ENCODE measurements around the gene MBD3L2B.
"Not testable (repeated sequence)": the region's sequence is repeated elsewhere in the genome, so short reads cannot be mapped to it uniquely, and the experiment has no call there.

MBD3L2B gene

DNA sequence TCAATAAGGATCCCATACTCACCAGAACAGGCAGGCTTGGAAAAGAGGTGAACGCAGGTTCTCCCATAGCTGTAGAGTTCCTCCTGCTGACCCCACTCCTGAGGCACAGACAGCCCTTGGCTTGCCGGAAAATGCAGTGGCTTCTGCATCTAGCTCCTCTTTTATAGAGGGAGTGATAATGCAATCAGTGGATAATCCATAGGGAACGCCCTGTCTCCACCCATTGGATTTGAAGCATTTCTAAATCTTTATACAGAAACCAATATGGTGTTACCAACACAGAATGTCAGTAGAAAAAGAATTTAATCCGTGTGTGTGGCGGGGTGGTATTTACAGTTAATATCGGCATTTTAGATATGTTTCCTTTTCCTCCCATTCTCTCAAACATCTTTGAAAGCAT, at the start of gene MBD3L2B:
MBD3L2B (minus strand) TSS at position 101 of the 400 bp plus-strand sequence; CDS start at position 67, 34 bp downstream.
- in situ Hi-C loops (cut with HindIII; ENCODE audit: low sequenced_read_pairs): not testable (repeated sequence)

DNA sequence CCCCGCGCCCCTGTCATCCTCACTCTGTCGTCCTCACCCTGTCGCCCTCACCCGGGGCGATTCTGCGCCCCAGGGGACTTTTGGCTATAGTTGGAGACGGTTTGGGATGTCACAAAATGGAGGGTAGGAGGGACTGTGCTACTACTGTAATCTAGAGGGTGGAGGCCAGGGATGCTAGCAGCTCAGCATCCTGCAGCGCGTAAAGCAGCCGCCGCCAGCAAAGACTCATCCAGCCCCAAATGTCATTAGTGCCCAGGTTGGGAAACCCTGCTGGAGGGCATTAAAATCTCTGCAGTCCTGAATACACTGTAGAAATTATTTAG, 48.6 kb upstream of the MBD3L2B start:
- in situ Hi-C loops (cut with HindIII; ENCODE audit: low sequenced_read_pairs): no loop called here

DNA sequence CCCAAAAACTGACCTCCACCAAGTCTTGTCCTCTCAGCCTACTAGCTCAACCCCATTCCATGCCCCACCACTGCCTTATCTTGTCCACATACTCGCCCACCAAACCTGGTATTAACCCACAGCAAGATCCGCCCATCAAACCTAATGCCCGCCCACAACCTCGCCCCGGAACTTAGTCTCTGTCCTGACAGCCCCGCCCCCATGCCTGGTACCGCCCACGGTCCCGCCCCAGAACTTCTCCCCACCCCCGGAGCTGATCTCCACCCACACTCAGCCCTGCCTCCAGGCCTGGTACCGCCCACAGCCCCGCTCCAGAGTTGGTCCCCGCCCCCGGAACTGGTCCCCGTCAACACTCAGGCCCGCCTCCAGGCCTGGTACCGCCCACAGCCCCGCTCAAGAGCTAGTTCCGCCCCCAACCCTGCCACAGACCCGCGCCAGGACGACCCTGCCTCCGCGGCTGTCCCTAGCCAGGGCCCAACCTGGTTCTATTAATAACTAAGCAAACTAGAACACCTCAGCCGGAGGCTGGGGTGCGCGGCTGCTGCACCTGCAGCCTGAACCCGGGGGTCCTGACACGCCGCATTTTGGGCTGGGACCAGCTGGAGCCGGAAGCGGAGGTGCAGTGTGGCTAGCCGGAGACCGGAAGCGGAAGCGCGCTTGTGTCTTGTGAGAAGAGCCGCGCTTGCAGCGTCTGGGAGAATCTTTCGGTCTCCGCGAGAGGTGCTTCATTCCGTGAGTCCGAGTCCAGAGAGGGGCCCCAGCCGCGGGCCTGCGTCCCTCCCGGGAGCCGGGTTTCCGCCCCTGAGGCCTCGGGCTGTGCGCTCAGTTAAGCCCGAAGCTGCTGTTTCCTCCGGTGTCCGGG, 48.0 kb upstream of the MBD3L2B start, which contains the start of gene ZNF557:
ZNF557 (plus strand) TSS at position 662 of the 862 bp plus-strand sequence. CDS start 5,372 bp downstream, outside the sequence.
- in situ Hi-C loops (cut with HindIII; ENCODE audit: low sequenced_read_pairs): no loop called here

DNA sequence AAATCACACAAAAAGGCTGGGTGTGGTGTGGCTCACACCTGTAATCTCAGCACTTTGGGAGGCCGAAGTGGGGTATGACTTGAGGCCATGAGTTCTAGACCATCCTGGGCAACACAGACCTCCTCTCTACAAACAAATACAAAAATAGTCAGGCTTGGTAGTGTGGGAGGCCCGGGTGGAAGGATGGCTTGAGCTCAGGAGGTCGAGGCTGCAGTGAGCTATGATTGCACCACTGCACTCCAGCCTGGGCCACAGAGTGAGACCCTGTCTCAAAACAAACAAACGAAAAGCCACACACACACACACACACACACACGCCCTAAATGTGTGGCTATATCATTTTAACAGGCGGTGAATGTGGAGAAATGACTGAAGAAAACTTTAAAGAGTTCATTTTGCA, 47.4 kb upstream of the MBD3L2B start:
- in situ Hi-C loops (cut with HindIII; ENCODE audit: low sequenced_read_pairs): no loop called here

DNA sequence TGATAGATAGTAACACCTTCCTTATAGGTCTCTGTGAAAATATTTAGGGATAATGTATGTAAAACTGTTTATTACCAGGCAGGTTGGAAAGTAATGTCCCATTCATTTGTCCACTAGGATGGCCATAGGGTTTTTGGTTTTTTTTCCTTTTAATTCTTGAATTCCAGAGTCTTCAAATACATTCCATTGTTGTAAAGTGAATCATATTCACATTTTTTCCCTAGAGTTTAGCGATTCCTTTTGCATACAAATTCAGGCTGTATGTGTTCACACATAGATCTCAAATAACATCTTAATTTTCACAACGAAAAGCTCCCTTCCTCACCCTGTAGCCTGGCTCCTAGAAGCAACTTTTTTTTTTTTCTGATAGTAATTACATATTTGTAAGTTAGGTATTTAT, 46.5 kb upstream of the MBD3L2B start:
- in situ Hi-C loops (cut with HindIII; ENCODE audit: low sequenced_read_pairs): no loop called here

DNA sequence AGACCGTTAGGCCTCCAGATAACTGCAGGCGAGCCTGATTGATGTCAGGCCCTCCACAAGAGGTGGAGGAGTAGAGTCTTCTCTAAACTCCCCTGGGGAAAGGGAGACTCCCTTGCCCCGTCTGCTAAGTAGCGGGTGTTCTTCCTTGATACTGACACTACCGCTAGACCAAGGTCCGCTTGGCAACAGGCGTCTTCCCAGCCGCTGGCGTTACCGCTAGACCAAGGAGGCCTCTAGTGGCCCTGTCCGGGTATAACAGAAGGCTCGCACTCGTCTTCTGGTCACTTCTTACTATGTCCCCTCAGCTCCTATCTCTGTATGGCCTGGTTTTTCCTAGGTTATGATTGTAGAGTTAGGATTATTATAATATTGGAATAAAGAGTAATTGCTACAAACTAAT, 45.9 kb upstream of the MBD3L2B start:
- in situ Hi-C loops (cut with HindIII; ENCODE audit: low sequenced_read_pairs): not testable (repeated sequence)

DNA sequence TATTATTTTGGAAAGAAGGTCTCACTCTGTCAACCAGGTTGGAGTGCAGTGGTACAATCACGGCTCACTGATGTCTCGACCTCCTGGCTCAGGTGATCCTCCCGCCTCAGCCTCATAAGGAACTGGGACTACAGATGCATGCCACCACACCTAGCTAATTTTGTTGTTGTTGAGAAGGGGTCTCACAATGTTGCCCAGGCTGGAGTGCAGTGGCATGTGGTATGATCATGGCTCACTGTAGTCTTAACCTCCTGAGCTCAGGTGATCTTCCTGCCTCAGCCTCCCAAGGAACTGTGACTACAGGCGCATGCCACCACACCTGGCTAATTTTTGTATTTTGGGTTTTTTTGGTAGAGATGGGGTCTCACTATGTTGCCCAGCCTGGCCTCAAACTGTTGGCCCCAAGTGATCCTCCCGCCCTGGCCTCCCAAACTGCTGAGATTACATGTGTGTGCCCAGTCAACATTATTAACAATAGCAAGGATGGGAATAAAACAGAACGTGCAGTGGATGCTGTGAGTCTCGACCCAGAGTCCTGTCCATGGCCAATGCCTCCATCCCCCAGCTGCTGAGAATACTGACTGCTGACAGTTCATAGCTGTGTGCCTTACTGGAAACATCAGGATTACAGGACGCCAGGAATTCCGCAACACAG, 42.7 kb upstream of the MBD3L2B start:
- in situ Hi-C loops (cut with HindIII; ENCODE audit: low sequenced_read_pairs): no loop called here

DNA sequence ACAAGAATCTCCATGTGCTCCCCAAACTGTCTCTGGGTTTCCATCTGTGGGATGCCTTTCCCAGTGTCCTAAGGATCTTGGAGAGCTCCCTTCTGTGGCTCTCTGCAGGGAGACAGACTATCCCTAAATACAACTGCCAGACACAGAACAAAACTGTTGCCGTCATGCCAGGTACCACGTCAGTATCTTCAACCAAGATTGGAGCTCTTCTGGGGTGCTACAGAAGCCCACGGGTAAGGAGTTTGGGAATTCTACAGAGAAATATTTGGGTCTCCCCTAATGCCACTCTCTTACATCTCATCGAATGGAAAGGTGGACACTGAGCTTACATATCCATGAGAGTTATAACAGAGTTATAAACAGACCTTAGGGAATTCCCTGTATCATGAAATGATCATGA, 42.1 kb upstream of the MBD3L2B start:
- in situ Hi-C loops (cut with HindIII; ENCODE audit: low sequenced_read_pairs): no loop called here

DNA sequence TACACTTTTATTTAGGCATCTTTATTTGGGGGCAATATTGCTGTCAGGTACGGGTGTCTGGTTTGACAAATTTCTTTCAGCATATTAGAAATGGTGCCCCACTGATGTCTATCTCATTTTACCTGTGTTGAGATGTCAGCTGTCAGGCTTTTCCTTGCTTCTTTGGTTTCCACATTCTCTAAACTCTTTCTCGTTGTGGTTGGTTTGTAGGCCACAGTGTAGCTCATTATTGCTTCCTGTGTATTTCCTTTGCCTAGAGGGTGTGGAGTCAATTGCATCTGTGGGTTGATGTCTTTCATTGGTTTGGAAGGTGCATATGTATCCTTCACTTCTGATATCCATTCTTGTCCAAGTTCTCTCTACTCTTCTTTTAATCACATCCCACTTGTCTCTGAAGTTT, 38.7 kb upstream of the MBD3L2B start:
- in situ Hi-C loops (cut with HindIII; ENCODE audit: low sequenced_read_pairs): not testable (repeated sequence)

DNA sequence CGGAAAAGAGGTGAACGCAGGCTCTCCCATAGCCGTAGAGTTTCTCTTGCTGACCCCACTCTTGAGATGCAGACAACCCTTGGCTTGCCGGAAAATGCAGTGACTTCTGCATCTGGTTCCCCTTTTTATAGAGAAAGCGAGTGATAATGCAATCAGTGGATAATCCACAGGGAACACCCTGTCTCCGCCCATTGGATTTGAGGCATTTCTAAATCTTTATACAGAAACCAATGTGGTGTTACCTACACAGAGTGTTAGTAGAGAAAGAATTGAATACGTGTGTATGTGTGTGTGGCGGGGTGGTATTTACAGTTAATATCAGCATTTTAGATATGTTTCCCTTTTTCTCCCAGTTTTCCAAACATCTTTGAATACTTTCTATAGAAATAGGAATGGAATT, 37.3 kb upstream of the MBD3L2B start, which contains the start of gene MBD3L3:
MBD3L3 (minus strand) TSS at position 101 of the 400 bp plus-strand sequence; CDS start at position 30, 71 bp downstream.
- in situ Hi-C loops (cut with HindIII; ENCODE audit: low sequenced_read_pairs): not testable (repeated sequence)

DNA sequence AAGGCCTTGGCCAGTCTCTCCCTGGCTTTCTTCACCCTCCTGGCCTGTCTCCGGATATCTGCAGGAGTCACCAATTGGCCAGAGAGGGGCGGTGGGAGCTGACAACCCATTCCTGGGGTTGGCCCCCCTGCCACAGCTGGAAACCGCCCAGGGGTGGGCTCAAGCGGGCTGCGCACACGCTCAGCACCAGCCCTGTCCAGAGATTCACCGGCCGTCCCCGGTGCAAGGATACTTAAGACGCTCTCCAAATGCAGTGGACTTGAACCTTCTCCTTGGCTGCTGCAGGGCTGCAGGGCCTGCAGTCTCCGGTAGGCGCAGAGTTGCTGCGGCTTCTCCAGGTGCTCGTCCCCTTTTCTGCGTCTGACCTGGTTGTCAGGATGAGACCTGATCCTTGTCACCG, 35.1 kb upstream of the MBD3L2B start:
- in situ Hi-C loops (cut with HindIII; ENCODE audit: low sequenced_read_pairs): not testable (repeated sequence)

DNA sequence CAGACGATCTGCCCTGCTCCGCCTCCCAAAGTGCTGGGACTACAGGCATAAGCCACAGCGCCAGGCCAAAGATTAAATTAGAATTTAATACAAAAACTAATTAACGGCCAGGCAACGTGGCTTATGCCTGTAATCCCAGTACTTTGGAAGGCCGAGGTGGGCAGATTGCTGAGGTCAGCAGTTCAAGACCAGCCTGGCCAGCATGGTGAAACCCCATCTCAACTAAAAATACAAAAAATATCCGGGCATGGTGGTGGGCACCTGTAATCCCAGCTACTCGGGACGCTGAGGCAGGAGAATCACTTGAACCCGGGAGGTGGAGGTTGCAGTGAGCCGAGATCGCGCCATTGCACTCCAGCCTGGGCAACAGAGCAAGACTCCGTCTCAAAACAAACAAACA, 34.4 kb upstream of the MBD3L2B start:
- in situ Hi-C loops (cut with HindIII; ENCODE audit: low sequenced_read_pairs): not testable (repeated sequence)

DNA sequence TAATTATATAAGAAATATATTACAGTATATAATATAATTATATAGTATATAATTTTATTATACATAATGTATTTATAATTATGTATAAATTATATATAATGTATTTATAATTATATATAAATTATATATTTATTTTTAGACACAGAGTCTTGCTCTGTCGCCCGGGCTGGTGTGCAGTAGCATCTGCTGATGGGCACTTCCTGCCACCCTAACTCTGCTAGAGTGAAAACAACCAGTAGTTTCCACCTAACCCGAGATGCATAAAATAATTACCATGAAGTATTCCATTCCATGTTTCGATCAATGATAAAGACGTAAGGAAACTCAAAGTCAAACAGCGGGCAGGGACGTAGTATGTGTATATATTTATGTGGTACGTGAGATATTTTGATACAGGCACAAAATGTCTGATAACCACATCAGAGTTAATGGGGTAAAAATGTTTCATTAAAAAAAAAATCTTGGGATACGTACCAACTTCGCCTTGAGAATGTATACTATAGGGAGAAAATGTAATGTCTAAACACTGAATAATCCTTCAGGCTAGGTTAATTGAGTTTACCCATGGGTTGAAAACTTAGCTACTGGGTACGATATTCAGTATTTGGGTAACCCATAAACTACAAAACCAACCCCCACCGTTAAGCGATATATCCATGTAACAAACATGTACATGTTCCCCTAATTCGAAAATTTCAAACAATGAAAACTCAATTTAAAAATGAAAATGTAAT, 33.6 kb upstream of the MBD3L2B start:
- in situ Hi-C loops (cut with HindIII; ENCODE audit: low sequenced_read_pairs): not testable (repeated sequence)

DNA sequence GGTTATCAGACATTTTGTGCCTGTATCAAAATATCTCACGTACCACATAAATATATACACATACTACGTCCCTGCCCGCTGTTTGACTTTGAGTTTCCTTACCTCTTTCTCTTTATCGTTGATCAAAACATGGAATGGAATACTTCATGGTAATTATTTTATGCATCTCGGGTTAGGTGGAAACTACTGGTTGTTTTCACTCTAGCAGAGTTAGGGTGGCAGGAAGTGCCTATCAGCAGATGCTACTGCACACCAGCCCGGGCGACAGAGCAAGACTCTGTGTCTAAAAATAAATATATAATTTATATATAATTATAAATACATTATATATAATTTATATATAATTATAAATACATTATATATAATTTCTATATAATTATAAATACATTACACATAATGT, 31.7 kb upstream of the MBD3L2B start:
- in situ Hi-C loops (cut with HindIII; ENCODE audit: low sequenced_read_pairs): not testable (repeated sequence)

DNA sequence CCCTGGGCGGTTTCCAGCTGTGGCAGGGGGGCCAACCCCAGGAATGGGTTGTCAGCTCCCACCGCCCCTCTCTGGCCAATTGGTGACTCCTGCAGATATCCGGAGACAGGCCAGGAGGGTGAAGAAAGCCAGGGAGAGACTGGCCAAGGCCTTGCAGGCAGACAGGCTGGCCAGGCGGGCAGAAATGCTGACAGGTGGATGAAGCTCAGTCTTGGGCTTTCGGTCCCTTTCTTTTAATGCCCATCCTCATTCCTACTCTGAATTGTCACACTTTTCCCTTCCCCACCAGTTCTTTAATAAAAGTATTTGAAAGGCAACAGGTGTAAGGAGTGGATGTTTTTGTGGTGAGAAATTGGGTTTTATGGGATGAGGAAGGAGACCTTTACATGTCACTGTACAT, 30.2 kb upstream of the MBD3L2B start:
- in situ Hi-C loops (cut with HindIII; ENCODE audit: low sequenced_read_pairs): not testable (repeated sequence)

DNA sequence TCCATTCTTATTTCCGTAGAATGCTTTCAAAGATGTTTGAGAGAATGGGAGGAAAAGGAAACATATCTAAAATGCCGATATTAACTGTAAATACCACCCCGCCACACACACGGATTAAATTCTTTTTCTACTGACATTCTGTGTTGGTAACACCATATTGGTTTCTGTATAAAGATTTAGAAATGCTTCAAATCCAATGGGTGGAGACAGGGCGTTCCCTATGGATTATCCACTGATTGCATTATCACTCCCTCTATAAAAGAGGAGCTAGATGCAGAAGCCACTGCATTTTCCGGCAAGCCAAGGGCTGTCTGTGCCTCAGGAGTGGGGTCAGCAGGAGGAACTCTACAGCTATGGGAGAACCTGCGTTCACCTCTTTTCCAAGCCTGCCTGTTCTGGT, 27.8 kb upstream of the MBD3L2B start, which contains the start of gene MBD3L2:
MBD3L2 (plus strand) TSS at position 301 of the 400 bp plus-strand sequence; CDS start at position 354, 53 bp downstream.
- in situ Hi-C loops (cut with HindIII; ENCODE audit: low sequenced_read_pairs): not testable (repeated sequence)

DNA sequence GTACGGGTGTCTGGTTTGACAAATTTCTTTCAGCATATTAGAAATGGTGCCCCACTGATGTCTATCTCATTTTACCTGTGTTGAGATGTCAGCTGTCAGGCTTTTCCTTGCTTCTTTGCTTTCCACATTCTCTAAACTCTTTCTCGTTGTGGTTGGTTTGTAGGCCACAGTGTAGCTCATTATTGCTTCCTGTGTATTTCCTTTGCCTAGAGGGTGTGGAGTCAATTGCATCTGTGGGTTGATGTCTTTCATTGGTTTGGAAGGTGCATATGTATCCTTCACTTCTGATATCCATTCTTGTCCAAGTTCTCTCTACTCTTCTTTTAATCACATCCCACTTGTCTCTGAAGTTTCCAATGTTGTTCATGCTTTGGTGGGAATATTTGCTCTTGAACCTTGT, 20.3 kb upstream of the MBD3L2B start:
- in situ Hi-C loops (cut with HindIII; ENCODE audit: low sequenced_read_pairs): not testable (repeated sequence)

DNA sequence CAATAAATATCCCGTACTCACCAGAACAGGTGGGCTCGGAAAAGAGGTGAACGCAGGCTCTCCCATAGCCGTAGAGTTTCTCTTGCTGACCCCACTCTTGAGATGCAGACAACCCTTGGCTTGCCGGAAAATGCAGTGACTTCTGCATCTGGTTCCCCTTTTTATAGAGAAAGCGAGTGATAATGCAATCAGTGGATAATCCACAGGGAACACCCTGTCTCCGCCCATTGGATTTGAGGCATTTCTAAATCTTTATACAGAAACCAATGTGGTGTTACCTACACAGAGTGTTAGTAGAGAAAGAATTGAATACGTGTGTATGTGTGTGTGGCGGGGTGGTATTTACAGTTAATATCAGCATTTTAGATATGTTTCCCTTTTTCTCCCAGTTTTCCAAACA, 18.8 kb upstream of the MBD3L2B start, which contains the start of gene MBD3L4:
MBD3L4 (minus strand) TSS at position 101 of the 400 bp plus-strand sequence; CDS start at position 66, 35 bp downstream.
- in situ Hi-C loops (cut with HindIII; ENCODE audit: low sequenced_read_pairs): not testable (repeated sequence)

DNA sequence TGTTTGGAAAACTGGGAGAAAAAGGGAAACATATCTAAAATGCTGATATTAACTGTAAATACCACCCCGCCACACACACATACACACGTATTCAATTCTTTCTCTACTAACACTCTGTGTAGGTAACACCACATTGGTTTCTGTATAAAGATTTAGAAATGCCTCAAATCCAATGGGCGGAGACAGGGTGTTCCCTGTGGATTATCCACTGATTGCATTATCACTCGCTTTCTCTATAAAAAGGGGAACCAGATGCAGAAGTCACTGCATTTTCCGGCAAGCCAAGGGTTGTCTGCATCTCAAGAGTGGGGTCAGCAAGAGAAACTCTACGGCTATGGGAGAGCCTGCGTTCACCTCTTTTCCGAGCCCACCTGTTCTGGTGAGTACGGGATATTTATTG, 9.0 kb upstream of the MBD3L2B start, which contains the start of gene MBD3L5:
MBD3L5 (plus strand) TSS at position 301 of the 400 bp plus-strand sequence; CDS start at position 335, 34 bp downstream.
- in situ Hi-C loops (cut with HindIII; ENCODE audit: low sequenced_read_pairs): not testable (repeated sequence)

DNA sequence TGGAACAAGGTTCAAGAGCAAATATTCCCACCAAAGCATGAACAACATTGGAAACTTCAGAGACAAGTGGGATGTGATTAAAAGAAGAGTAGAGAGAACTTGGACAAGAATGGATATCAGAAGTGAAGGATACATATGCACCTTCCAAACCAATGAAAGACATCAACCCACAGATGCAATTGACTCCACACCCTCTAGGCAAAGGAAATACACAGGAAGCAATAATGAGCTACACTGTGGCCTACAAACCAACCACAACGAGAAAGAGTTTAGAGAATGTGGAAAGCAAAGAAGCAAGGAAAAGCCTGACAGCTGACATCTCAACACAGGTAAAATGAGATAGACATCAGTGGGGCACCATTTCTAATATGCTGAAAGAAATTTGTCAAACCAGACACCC, 7.6 kb upstream of the MBD3L2B start:
- in situ Hi-C loops (cut with HindIII; ENCODE audit: low sequenced_read_pairs): not testable (repeated sequence)

DNA sequence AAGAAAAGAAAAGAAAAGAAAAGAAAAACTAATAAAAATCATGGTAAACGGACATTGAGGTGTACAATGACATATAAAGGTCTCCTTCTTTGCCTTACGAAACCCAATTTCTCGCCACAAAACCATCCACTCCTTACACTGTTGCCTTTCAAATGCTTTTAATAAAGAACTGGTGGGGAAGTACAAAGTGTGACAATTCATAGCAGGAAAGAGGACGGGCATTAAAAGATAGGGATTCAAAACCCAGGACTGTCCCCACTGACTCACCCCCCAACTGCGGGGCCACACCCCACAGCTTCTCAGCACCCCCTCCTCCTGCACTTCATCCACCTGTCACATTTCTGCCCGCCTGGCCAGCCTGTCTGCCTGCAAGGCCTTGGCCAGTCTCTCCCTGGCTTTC, 2.4 kb downstream of the MBD3L2B start:
- in situ Hi-C loops (cut with HindIII; ENCODE audit: low sequenced_read_pairs): no loop called here
